ENCODE results near the gene EHD4.

The EHD4 gene

DNA sequence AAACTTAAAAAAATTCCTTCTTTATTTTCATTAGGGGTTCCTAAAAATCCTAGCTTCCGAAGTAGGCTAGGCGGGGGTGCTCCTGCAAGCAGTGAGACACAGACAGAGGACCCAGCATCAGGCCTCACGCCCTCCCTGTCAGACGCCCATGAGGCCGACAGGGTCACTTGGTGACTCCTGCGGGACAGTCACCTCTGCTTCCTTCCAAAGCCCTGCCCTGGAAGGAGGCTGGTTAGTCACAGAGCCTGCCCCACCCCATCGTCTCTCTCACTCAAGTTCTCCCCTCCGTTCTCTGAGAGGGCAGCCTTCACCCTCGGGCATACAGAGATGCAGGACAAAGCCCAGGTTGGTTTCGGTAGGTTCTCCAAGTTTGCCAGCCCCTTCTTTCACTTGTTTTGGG lies 38.6 kb downstream of the EHD4 start:
- no peak for DNase-seq

DNA sequence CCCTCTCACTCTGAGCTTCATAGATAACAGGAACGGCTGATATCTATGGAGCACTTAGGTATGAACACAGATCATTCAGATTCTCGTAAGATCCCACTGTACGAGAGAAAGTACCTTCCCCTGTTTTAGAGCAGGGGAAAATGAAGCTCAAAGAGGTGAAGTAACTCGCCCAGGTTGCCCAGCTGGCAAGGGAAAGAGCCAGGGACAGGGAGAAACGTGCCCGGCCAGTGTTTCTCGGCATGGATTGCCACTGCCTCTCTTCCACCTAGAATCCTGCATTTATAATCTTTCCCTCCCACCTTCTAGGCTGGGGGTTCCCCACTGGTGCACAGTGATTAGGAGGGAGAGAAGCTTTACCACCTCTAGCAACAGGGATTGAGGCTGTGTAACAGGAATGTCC lies 39.0 kb downstream of the EHD4 start:
- DNase-seq, result no peak

DNA sequence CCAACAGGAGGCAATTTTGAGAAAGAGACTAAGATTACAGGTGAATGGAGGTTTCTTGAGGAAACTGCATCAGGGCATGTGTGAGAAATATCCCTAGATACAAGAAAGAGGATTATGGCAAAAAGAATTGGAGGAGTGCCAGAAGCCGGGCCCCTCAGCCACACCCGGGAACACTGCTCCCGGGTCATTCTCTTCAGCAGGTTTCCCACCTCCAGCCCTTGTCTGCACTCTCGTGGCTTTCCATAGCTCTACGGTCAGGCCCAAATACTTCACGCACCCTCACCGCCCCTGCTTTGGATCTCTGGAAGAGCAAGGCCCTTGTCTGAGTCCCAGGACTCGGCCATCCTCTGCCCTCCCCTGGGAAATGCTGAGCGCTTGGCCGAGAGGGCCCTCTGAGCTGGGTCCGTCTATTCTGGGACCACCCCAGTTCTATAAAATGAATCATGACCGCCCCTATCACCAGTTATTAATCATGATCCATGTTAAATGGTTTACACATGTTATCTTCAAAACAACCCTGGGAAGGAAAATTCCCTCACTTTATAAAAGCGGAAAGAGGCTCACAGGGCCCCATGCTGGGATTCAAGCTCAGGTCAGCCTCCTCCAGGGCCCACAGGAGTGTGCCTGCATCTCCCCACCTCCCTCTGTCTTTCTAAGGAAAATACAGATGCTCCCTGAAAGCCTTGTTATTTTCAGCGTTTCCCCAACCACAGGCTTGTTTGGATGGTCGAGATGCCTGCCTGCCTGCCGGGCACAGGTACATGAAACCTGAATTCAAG lies 39.7 kb downstream of the EHD4 start:
- DNase-seq, result no peak

DNA sequence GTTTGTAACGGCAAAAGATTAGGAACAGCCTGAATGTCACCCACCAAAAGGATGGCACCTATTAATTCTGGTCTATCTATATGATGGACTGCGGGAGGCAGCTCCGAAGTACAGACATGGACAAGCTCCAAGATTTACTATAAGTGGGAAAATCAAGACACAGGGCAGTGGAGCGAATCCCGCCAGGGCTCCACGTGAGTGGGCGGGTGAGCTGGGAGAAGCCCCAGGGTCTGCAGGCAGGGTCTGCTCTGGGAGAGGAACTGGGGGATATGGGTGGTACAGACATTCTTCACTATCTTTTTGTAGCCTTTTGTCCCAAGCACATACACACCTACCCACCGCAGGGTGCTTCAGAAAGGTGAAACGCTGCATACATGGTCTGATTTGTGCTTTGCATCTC lies 40.3 kb downstream of the EHD4 start:
- no peak for DNase-seq

DNA sequence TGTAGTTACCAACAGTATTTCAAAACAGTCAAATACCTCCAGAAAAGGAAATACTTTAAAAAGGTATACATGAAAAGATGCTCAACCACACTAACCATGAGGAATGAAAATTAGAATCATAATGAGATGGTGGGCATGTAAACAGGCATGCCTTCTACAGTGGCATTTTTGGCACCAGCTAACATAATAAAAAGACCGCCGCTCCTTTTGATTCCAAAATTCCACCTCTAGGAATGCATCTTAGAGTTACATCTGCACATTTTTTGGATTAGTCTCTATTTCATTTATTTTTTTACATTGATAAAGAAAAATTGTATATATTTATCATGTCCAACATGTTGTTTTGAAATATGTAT lies 41.5 kb downstream of the EHD4 start:
- DNase-seq, result no peak

DNA sequence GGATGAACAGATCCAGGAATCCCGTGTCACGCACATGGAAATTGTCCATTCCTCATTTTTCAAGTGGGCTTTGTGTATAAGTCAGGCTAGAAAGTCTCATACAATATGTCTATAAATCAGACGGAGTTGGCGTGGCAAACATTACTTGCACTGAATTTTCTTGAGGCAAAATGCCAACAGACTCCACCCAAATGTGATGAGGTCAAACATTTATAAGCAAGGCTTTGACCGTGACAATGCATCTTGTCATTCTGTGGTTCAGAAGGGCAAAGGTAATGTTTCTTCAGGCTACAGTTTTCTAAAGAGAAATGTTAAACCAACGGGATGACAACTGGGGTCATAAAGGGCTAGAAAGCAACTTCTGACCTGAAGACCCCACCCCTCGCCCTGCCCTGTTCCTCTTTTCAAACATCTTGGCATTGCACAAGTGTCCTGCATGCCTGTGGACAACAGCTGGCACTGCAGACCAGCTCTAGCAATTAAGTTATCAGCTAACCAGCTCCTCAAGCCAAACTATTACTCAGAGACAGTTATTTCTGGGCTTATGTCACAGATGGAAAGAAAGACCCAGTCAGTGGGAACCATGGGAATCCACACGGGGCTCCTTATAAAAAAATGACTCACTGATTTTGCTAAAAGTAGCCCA lies 42.0 kb downstream of the EHD4 start:
- DNase-seq, result no peak

DNA sequence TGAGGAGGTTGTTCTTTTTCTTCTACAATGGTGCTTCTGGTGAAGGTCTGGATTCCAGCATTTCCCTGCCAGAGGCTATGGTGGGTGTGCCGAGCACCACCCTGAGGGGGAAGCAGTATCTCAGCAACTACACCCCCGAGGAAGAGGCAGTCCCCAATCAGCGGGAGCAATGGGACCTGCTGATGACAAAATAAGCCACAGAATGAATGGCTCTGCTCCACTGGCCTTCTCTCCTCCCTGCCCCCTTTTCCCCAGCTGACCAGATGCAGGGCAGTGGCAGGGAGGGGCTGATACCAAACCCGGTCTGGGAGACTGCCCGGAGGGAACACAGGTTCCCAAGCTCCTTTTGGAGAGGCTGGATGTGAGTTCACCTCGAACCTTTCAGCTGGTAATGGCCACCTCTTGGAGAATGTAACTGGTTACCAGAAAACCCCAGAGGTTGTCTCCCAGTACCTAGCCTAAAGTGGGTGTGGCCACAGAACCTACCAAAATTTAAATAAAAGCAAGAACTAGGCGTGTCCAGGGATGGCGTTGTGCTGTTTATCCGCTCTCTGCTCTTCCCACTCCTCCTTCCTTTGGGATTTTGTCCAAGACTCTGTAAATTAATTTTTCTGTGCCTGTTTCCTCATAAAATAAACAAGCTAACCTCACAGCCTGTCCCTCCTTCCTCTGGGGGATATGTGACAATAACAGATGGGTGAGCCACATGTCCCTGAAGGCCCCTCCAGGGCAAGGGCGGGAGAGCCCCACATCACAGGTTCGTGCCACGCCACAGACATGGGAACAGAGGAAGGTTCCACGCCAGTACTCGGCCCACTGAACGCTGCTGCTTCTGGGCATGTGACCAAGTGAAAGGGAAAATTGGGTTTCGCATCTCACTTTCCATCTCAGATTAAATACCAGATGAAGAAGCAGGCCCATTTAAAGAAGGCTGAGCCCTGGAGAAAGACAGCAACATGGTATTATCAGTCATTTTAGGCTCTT lies 43.4 kb downstream of the EHD4 start:
- no peak for DNase-seq

DNA sequence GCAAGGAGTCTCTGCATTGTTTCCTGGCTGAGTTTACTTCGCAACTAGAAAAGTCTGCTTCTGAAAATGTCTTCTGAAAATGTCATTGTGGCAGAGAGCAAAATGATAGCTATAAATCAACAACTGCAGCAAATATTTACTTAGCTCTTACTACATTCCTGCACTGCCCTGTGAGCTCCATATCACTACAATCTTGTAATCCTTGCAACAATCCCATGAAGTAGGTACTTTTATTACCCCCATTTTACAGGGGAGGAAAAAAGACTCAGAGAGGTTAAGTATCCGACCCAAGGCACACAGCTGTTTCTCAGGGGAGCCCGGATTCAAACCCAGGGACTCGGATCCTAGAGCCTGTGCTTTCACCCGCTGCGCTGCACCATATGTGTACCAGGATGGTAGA lies 44.3 kb downstream of the EHD4 start:
- no peak for DNase-seq

DNA sequence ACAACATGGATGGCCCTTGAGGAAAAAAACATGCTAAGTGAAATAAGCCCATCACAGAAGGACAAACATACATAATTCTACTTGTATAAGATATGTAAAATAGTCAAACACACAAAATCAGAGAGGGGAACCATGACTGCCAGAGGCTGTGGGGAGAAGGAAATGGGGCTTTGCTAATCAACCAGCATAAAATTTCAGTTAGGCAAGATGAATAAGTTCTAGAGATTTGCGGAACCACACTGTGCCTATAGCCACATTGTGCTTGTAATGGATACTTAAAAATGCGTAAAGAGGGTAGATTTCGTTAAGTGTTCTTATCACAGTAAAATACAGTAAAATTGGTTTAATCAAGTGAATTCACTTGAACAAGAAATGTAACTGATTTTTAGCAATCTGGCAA lies 44.8 kb downstream of the EHD4 start:
- DNase-seq, result no peak

DNA sequence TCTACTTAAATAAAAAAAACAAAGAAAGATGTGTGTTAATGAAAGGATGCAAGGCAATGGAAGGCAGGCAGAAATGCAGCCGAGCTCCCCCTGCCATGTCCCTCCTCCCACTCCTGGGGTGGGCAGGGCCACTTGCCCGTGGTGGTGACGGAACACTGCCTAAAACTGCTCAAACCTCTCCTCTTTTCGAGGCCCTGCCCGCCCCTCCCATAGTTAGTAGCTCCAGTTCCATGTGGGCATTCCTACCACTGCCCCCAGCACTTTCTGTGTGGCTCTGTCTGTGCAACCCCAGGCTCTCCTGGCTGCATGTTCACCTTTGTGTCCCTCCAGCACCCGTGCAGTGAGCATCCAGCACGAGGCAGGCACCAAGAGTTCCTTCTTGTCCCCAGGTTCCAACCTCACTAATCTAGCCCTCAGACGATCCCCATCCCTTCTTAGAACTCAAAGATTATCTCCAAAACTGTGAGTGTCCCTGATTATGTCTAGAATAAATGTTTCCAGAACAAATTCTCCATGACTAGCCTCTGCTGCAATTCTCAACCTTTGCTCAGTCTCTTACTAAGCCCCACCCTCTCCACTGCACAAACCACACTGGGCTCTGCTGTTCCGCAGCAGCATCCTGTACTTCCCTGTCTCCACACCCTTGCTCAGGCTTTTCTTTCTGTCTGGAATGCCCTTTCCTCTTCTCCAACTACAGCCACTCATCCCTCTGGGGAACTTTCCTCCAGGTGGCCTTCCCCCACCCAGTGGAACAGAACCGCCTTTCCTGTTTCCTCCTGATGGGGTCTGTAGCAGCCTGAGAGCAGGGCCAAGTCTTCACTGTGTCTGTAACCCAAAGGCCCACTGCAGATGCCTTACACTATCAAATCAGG lies 45.9 kb downstream of the EHD4 start:
- no peak for DNase-seq

DNA sequence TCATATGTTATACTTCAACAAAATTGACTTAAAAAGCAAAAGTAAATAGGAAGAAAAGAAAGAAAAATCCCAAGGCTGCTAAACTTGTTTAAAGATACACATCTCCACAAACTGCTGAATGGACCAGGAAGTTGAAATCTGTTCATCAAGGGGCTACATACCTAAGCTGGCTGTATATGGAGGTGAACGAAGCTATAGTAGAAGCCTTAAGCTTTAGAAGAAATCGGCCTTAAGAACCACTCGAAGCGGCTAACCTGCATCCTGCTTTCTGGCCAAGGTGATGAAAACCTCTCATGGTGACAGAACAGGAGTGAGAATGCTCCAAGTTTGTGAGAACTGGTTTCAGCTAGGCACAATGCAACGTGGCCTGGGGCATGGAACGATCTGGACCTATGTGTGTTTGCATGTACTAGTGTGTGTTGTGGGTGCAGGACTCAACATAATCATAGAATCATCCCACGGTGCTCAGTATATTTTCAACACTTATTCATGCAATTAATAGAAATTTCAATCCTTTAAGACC lies 47.2 kb downstream of the EHD4 start:
- no peak for DNase-seq

DNA sequence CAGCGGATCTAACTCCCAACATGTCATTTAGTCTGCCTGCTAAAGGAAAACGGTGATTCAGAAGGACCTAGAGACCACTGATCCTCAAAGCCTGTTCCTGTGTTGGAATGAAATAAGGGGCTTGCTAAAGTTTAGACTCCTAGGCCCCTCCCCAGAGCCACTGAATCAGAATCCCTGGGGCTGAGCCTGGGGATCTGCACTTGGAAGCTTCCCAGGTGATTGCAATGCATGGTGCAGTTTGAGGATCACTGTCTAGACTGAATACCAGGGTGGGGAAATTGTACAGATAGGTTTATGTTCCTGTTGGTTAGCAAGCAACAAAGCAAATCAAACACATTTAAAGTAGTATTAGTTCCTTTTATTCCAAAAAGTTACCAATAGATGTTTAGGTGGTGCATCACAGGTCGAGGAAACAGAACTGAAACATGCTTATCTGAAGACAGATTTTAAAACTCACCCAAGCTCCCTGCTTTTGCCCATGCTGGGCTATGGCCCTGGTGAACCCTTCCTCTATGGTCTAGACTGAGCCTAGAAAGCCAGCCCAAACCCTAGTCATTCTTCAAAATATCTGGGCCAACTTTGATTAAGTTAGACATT lies 48.9 kb downstream of the EHD4 start:
- no peak for DNase-seq

DNA sequence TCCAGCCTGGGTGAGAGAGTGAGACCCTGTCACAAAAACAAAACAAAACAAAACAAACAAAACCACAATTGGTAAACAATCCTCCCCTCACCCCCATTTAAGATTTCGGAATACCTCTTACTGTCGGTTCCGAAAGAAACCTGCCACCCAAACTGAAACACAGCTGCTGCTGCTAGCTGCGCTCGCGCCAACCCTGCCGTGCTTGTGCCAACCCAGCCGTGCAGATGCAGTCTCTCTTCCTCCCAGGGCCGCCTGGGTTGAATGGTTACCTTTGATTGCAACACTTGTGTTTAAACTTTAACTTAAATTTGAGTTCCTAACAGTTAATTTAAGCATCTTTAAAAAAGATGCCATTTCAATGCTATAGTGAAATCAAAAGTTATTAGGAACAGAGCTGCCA lies 50.0 kb downstream of the EHD4 start:
- DNase-seq, result no peak

DNA sequence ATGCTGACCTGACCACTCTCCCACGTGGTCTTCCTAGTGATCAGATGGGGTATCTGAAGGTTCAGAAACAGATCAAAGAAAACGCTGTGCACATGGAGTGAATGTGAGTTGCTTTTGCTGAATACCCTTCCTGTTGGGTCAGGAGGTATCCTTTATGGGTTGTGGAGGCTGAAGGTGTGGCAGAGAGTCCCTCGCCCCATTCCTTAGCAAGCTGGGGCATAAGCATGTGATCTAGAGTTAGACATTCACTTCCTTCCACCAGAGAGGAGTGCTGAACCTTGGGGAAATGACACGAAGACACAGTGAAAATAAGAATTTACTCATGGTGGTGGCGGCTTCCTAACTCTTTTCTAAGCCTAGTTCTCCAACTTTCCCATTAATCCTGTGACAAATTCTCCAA lies 50.7 kb downstream of the EHD4 start:
- no peak for DNase-seq

DNA sequence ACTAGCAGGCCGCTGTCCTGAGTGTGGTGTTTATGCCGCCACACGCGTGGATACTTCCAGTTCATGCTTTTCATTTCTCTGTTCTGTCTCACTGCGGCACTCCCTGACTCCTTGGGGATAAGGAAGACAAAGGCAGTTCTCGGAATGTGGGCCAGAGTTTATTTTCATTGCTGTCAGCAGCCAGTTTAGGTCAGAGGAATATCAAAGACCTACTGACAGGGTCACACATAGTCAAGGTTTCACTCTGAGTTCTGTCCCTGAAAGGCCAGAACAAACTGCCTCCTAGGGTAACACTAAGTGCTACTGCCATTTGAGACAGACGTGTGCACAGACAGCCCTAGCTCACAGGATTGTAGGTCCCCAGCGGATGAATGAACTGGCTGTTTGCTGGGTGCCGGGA lies 51.2 kb downstream of the EHD4 start:
- no peak for DNase-seq

DNA sequence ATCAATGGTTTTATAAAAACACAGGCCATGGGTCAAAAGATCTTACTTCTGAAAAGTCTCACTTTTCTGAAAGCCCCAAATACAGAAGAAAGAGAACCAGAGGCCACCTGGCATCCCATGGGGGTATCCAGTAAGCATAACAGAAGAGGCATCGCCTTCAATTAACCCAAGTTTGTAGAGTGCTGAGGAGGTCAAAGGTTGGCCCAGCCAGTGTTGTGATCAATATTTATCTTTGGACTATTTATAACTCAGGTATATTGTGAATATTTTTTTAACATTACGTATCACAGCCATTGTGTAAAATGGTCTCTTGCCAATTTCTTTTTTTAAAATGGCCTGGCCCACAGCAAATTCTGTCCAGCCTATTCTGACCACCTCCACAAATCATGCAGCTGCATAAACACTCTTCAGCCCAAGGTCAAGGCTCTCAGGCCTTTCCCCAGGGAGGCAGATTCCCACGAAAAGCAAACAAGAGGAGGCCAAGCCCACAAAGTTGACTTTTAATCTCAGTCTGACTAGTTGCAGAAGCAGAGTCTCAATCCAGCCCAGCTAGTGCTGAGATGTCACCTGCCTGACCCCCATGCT lies 52.3 kb downstream of the EHD4 start:
- DNase-seq, result no peak

DNA sequence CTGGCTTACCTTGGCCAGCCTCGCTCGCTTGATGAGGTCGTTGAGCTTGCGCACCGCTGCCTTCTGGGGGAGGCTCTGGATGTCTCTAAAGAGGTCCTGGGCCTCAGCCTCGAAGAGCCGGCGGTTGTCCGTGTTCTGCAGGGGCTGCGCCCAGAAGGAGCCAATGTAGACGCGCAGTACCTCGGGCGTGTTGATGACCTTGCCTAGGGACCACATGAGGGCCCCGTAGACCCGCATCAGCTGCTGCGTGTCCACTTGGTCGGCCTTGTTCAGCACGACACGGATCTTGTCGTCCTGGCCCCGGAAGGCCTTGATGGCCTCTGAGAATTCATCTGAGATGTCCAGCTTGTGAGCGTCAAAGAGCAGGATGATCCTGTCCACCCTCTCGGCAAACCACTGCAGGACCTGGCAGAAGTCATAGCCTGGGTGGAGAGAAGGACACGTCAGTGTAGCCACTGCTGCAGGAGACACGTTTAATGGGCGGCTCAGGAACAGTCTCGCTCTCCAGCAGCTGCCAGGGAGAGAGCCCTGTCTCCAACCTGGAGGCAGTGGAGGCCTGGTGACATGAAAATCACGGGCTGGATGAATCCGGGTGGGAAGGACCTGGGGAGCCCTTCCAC lies 53.0 kb downstream of the EHD4 start:
- DNase-seq, result no peak

DNA sequence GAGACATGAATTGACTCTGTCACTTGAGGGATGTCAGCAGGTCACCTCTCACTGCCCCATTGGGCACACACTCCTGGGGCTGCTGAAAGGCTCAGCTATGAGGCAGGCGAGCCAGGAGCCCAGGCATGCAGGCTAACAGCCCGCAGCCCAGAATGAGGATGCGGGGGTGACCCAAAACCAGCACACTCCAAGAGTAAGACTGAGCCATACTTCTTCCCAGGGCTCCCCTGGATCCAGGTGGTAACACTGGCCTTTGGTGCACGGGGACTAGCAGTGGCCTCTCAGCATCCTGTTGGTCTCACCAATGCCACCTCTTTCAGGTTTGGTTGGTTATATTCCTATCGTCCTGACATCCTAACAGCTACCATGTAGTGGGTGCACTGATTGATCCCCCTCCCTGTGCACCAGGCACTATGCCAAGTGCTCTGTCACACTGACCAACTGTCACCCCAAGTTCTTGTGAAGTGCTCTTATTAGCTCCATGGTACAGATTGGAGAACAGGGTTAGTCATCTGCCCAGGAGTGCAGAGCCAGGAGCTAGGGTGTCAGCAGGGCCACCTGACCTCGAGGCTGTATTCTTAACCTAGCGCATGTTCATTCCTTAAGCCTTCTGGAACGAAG lies 53.7 kb downstream of the EHD4 start:
- no peak for DNase-seq

DNA sequence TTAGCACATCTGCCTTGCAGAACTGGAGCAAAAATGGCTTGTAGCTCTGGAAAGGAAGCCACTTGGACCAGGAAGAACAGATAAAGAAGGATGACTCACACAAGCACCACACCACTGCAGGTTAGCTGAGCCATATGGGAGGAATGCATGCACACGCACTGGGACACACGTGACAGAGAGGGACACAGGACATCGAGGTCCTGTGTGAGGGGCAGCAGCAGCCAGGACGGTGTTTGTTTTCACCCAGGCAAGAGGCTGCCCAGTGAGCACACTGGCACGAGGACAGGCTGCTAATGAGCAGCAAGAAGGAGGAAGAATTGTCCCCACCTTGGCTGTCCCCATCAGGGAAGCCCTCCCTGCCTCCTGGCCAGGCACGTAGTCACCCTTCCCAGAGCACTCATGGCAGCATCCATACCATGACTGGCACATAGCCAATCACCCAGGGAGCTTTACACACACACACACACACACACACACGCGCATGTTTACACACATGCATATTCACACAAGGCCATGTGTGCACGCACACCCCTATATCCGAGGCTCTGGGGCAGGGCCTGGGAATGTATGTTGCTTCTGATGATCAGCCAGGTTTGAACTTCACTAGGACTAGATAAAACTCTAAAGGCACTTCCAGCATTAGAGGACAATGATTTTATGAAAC lies 54.5 kb downstream of the EHD4 start:
- no peak for DNase-seq

All from central memory CD4-positive, alpha-beta T cell (primary cell).